ENCODE data around the gene COL5A1.
A peak's percentile ranks its signal among the peaks of the same experiment; 100 is the strongest.

The COL5A1 gene

GRCh38 chr9:134731497-134732391, 90.1 kb downstream of the COL5A1 start:
- Histone ChIP-seq H3K4me1 (ENCODE audit: control insufficient read depth in 2 of 2, insufficient read depth in 2 of 2, low read length in 2 of 2) (peaks cover 3 to 9% of the 10 kb centered on the region in 2 donors), H3K4me3 (ENCODE audit: low read length in 2 of 2) (no peak overlapping the region), H3K9ac (ENCODE audit: low read depth in 1 of 2, low read length in 2 of 2) (no peak overlapping the region), H3K36me3 (ENCODE audit: control insufficient read depth in 2 of 2, insufficient read depth in 2 of 2, low read length in 2 of 2) (no peaks in the 10 kb centered on the region), H3K27me3 (ENCODE audit: control insufficient read depth in 2 of 2, insufficient read depth in 2 of 2, low read length in 2 of 2) (no peaks in the 10 kb centered on the region), H3K27ac (ENCODE audit: low read depth in 2 of 2, low read length in 2 of 2) (peak overlapping the region; percentile 13 to 17), H3K9me3 (ENCODE audit: control insufficient read depth in 2 of 2, low read length in 2 of 2) (no peaks in the 10 kb centered on the region)

- Histone ChIP-seq H3K4me1 (ENCODE audit: control insufficient read depth in 2 of 2, insufficient read depth in 2 of 2, low read length in 2 of 2) (peaks cover 3 to 9% of the 10 kb centered on the region in 2 donors), H3K4me3 (ENCODE audit: low read length in 2 of 2) (no peak overlapping the region), H3K27me3 (ENCODE audit: control insufficient read depth in 2 of 2, insufficient read depth in 2 of 2, low read length in 2 of 2) (no peaks in the 10 kb centered on the region), H3K27ac (ENCODE audit: low read depth in 2 of 2, low read length in 2 of 2) (peak overlapping the region; percentile 38 to 56), H3K36me3 (ENCODE audit: control insufficient read depth in 2 of 2, insufficient read depth in 2 of 2, low read length in 2 of 2) (no peaks in the 10 kb centered on the region), H3K9me3 (ENCODE audit: control insufficient read depth in 2 of 2, low read length in 2 of 2) (no peaks in the 10 kb centered on the region), H3K9ac (ENCODE audit: low read depth in 1 of 2, low read length in 2 of 2) (no peak overlapping the region)
Observed at GRCh38 chr9:134732392-134733110, 90.9 kb downstream of the COL5A1 start.

- no peaks in the 10 kb centered on the region for H3K9me3 ChIP-seq (ENCODE audit: control insufficient read depth in 2 of 2, low read length in 2 of 2)
- H3K4me1 ChIP-seq (ENCODE audit: control insufficient read depth in 2 of 2, insufficient read depth in 2 of 2, low read length in 2 of 2), result peaks cover 3 to 9% of the 10 kb centered on the region in 2 donors
- H3K36me3 ChIP-seq (ENCODE audit: control insufficient read depth in 2 of 2, insufficient read depth in 2 of 2, low read length in 2 of 2), result no peaks in the 10 kb centered on the region
- no peak overlapping the region for H3K4me3 ChIP-seq (ENCODE audit: low read length in 2 of 2)
- no peaks in the 10 kb centered on the region for H3K27me3 ChIP-seq (ENCODE audit: control insufficient read depth in 2 of 2, insufficient read depth in 2 of 2, low read length in 2 of 2)
- peak overlapping the region; percentile 13 to 56 for H3K27ac ChIP-seq (ENCODE audit: low read depth in 2 of 2, low read length in 2 of 2)
- no peak overlapping the region for H3K9ac ChIP-seq (ENCODE audit: low read depth in 1 of 2, low read length in 2 of 2)
Observed at GRCh38 chr9:134733480-134734232, 92.1 kb downstream of the COL5A1 start.

- Histone ChIP-seq H3K9ac (ENCODE audit: low read depth in 1 of 2, low read length in 2 of 2) (no peak overlapping the region), H3K27ac (ENCODE audit: low read depth in 2 of 2, low read length in 2 of 2) (peak overlapping the region in 1 of 2 donors; percentile 56), H3K4me3 (ENCODE audit: low read length in 2 of 2) (no peak overlapping the region), H3K27me3 (ENCODE audit: control insufficient read depth in 2 of 2, insufficient read depth in 2 of 2, low read length in 2 of 2) (no peaks in the 10 kb centered on the region), H3K36me3 (ENCODE audit: control insufficient read depth in 2 of 2, insufficient read depth in 2 of 2, low read length in 2 of 2) (no peaks in the 10 kb centered on the region), H3K9me3 (ENCODE audit: control insufficient read depth in 2 of 2, low read length in 2 of 2) (no peaks in the 10 kb centered on the region), H3K4me1 (ENCODE audit: control insufficient read depth in 2 of 2, insufficient read depth in 2 of 2, low read length in 2 of 2) (peaks cover 3 to 9% of the 10 kb centered on the region in 2 donors)
Observed at GRCh38 chr9:134734270-134734669, 92.7 kb downstream of the COL5A1 start.

- Histone ChIP-seq H3K9me3 (ENCODE audit: control insufficient read depth in 2 of 2, low read length in 2 of 2) (no peaks in the 10 kb centered on the region), H3K27me3 (ENCODE audit: control insufficient read depth in 2 of 2, insufficient read depth in 2 of 2, low read length in 2 of 2) (no peaks in the 10 kb centered on the region), H3K27ac (ENCODE audit: low read depth in 2 of 2, low read length in 2 of 2) (peak overlapping the region; percentile 56 to 71), H3K4me1 (ENCODE audit: control insufficient read depth in 2 of 2, insufficient read depth in 2 of 2, low read length in 2 of 2) (peaks cover 3 to 9% of the 10 kb centered on the region in 2 donors), H3K9ac (ENCODE audit: low read depth in 1 of 2, low read length in 2 of 2) (no peak overlapping the region), H3K4me3 (ENCODE audit: low read length in 2 of 2) (no peak overlapping the region), H3K36me3 (ENCODE audit: control insufficient read depth in 2 of 2, insufficient read depth in 2 of 2, low read length in 2 of 2) (no peaks in the 10 kb centered on the region)
Observed at GRCh38 chr9:134735441-134736175, 94.0 kb downstream of the COL5A1 start.

GRCh38 chr9:134736791-134737497, 95.3 kb downstream of the COL5A1 start:
- Histone ChIP-seq H3K27ac (ENCODE audit: low read depth in 2 of 2, low read length in 2 of 2) (no peak overlapping the region), H3K9ac (ENCODE audit: low read depth in 1 of 2, low read length in 2 of 2) (no peak overlapping the region), H3K4me1 (ENCODE audit: control insufficient read depth in 2 of 2, insufficient read depth in 2 of 2, low read length in 2 of 2) (peaks cover 3 to 9% of the 10 kb centered on the region in 2 donors), H3K36me3 (ENCODE audit: control insufficient read depth in 2 of 2, insufficient read depth in 2 of 2, low read length in 2 of 2) (no peaks in the 10 kb centered on the region), H3K27me3 (ENCODE audit: control insufficient read depth in 2 of 2, insufficient read depth in 2 of 2, low read length in 2 of 2) (no peaks in the 10 kb centered on the region), H3K9me3 (ENCODE audit: control insufficient read depth in 2 of 2, low read length in 2 of 2) (no peaks in the 10 kb centered on the region), H3K4me3 (ENCODE audit: low read length in 2 of 2) (no peak overlapping the region)

- Histone ChIP-seq H3K9me3 (ENCODE audit: control insufficient read depth in 2 of 2, low read length in 2 of 2) (no peaks in the 10 kb centered on the region), H3K9ac (ENCODE audit: low read depth in 1 of 2, low read length in 2 of 2) (no peak overlapping the region), H3K27ac (ENCODE audit: low read depth in 2 of 2, low read length in 2 of 2) (no peak overlapping the region), H3K4me3 (ENCODE audit: low read length in 2 of 2) (no peak overlapping the region), H3K27me3 (ENCODE audit: control insufficient read depth in 2 of 2, insufficient read depth in 2 of 2, low read length in 2 of 2) (no peaks in the 10 kb centered on the region), H3K36me3 (ENCODE audit: control insufficient read depth in 2 of 2, insufficient read depth in 2 of 2, low read length in 2 of 2) (no peaks in the 10 kb centered on the region), H3K4me1 (ENCODE audit: control insufficient read depth in 2 of 2, insufficient read depth in 2 of 2, low read length in 2 of 2) (peaks cover 3 to 8% of the 10 kb centered on the region in 2 donors)
Observed at GRCh38 chr9:134737842-134738580, 96.4 kb downstream of the COL5A1 start.

GRCh38 chr9:134738869-134739659, 97.5 kb downstream of the COL5A1 start:
- H3K27ac ChIP-seq (ENCODE audit: low read depth in 2 of 2, low read length in 2 of 2), result no peak overlapping the region
- no peak overlapping the region for H3K9ac ChIP-seq (ENCODE audit: low read depth in 1 of 2, low read length in 2 of 2)
- H3K4me3 ChIP-seq (ENCODE audit: low read length in 2 of 2), result no peak overlapping the region
- no peaks in the 10 kb centered on the region for H3K27me3 ChIP-seq (ENCODE audit: control insufficient read depth in 2 of 2, insufficient read depth in 2 of 2, low read length in 2 of 2)
- peaks cover 0 to 1% of the 10 kb centered on the region in 2 donors for H3K9me3 ChIP-seq (ENCODE audit: control insufficient read depth in 2 of 2, low read length in 2 of 2)
- peaks cover 3 to 4% of the 10 kb centered on the region in 2 donors for H3K4me1 ChIP-seq (ENCODE audit: control insufficient read depth in 2 of 2, insufficient read depth in 2 of 2, low read length in 2 of 2)
- peaks cover 0 to 3% of the 10 kb centered on the region in 2 donors for H3K36me3 ChIP-seq (ENCODE audit: control insufficient read depth in 2 of 2, insufficient read depth in 2 of 2, low read length in 2 of 2)

Data from mucosa of rectum (tissue), 2 donors.